ENCODE data around the gene WDR64. TPM values are rescaled to one million over a fixed set of nuclear protein-coding genes. Genes with fewer than 3 reads are reported as not detected.

WDR64 gene
- polyA plus RNA-seq, 2 of the 4 experiments (the other 2 are of a cell fraction) = not detected

DNA sequence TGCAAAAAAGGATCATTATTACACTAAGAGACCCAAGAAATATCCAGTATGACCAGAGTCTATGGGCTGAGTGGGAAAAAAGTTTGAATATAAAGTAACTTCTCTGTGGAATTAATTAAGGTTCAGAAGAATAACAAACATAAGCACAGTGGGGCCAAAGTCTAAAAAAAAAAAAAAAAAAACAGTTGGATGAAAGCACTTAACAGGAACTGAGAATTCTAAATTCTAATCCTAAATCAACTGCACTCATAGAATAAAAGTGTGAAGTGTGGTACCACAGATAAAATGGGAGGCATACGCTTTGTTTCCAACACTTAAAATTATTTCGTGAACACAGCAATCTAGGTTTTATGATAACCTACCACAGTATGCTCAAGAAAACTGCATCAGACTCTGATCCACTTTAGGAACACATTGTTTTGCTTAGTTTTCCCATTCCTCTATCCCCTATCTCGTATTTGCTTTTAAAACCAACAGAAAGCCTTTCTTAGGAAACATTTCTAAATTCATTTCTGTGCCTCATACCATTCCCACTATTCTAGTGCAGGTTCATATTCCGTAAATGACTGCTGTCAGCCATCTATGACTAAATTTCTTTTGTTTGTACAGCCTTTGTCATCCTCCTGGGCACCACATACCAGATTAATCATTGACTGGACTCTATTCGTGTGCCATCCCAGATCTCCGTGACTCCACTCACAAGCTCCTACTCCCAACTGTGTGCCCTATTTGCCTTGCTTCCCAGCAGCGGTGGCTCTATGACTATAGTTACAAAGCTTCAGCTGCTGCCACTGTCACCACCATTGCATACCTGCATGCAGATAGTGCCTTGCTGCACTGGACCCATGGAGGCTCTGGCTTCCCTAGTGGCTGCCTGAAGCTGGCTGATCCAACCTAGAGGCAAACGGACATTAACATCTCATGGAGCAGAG, 36.8 kb upstream of the WDR64 start:
- CTCF ChIA-PET = interaction anchor here (1.0 to 3.6 kb wide), 6 partner anchors 10 to 219 kb away, joined by 3 to 23 read pairs (median 4); partner anchors contain the start of gene KMO
- POLR2A ChIA-PET = interaction anchor here (1.0 to 1.6 kb wide), 4 partner anchors 10 to 83 kb away, joined by 3 to 9 read pairs (median 4); partner anchors contain the start of genes CHML, KMO and OPN3

More for the DNA sequence above, 36.8 kb upstream of the WDR64 start:
- Histone ChIP-seq H3K4me2 (peak overlapping the region; percentile 94), H3K4me1 (peaks cover 93% of the 10 kb centered on the region), H3K4me3 (0 out of 3 replicates have a peak overlapping the region, but pooled peaks have one; percentile 22), H3K9me3 (no peaks in the 10 kb centered on the region), H3K27ac (peak overlapping the region; percentile 89 to 90)
- DNase-seq (ENCODE audit: low read depth in 1 of 2, low spot score in 1 of 2) (peak; percentile 90 to 94), ATAC-seq (peak; percentile 86 to 88), FAIRE-seq (peak; percentile 84)
- 2% methylated on average over 8 of the region's 8 CpGs for WGBS (ENCODE audit: missing lambda C conversion rate)
- TF ChIP-seq ESRRA (IDR thresholded peaks at IDR 0.05; ENCODE audit: borderline replicate concordance, low read length) (no peak), ZNF302 (CRISPR knock-in tag; IDR thresholded peaks at IDR 0.05) (no peak), GATA3 (IDR thresholded peaks at IDR 0.05; ENCODE audit: borderline replicate concordance) (peak; percentile 68; the same call in 1 of the 2 replicates), JUN (IDR thresholded peaks at IDR 0.05) (peak; percentile 55 to 83; a peak in 2 of 5 replicates), FOSL2 (IDR thresholded peaks at IDR 0.05) (peak; percentile 71), FOSL2 (CRISPR knock-in tag; IDR thresholded peaks at IDR 0.05) (peak; percentile 84), CBX2 (IDR thresholded peaks at IDR 0.05; ENCODE audit: borderline replicate concordance, low read depth) (no peak), HOXA7 (CRISPR knock-in tag; IDR thresholded peaks at IDR 0.05) (no peak), TP53 (CRISPR knock-in tag; IDR thresholded peaks at IDR 0.05) (no peak), CEBPB (IDR thresholded peaks at IDR 0.05) (peak in 1 of 2 experiments; percentile 66; a peak in 2 of 4 replicates), SMC3 (IDR thresholded peaks at IDR 0.05) (peak; percentile 21; the same call in 1 of the 3 replicates), HOXB5 (CRISPR knock-in tag; IDR thresholded peaks at IDR 0.05) (no peak), HEYL (CRISPR knock-in tag; IDR thresholded peaks at IDR 0.05) (no peak), JUNB (IDR thresholded peaks at IDR 0.05) (peak; percentile 88), EP300 (IDR thresholded peaks at IDR 0.05) (peak; percentile 57 to 70; a peak in 2 of 5 replicates)
- TF ChIP-seq, protein P1, sequence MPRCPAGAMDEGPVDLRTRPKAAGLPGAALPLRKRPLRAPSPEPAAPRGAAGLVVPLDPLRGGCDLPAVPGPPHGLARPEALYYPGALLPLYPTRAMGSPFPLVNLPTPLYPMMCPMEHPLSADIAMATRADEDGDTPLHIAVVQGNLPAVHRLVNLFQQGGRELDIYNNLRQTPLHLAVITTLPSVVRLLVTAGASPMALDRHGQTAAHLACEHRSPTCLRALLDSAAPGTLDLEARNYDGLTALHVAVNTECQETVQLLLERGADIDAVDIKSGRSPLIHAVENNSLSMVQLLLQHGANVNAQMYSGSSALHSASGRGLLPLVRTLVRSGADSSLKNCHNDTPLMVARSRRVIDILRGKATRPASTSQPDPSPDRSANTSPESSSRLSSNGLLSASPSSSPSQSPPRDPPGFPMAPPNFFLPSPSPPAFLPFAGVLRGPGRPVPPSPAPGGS (IDR thresholded peaks at IDR 0.05) = peak; percentile 44; the same call in 1 of the 3 replicates
- TF ChIP-seq, protein P2, sequence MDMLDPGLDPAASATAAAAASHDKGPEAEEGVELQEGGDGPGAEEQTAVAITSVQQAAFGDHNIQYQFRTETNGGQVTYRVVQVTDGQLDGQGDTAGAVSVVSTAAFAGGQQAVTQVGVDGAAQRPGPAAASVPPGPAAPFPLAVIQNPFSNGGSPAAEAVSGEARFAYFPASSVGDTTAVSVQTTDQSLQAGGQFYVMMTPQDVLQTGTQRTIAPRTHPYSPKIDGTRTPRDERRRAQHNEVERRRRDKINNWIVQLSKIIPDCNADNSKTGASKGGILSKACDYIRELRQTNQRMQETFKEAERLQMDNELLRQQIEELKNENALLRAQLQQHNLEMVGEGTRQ (IDR thresholded peaks at IDR 0.05) = no peak
- TF ChIP-seq, protein P3, sequence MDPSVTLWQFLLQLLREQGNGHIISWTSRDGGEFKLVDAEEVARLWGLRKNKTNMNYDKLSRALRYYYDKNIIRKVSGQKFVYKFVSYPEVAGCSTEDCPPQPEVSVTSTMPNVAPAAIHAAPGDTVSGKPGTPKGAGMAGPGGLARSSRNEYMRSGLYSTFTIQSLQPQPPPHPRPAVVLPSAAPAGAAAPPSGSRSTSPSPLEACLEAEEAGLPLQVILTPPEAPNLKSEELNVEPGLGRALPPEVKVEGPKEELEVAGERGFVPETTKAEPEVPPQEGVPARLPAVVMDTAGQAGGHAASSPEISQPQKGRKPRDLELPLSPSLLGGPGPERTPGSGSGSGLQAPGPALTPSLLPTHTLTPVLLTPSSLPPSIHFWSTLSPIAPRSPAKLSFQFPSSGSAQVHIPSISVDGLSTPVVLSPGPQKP (IDR thresholded peaks at IDR 0.05; ENCODE audit: low read depth, low read length) = no peak
- TF ChIP-seq, protein P4, sequence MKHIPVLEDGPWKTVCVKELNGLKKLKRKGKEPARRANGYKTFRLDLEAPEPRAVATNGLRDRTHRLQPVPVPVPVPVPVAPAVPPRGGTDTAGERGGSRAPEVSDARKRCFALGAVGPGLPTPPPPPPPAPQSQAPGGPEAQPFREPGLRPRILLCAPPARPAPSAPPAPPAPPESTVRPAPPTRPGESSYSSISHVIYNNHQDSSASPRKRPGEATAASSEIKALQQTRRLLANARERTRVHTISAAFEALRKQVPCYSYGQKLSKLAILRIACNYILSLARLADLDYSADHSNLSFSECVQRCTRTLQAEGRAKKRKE (CRISPR knock-in tag; IDR thresholded peaks at IDR 0.05; ENCODE audit: low read depth) = no peak
- TF ChIP-seq, protein P5, sequence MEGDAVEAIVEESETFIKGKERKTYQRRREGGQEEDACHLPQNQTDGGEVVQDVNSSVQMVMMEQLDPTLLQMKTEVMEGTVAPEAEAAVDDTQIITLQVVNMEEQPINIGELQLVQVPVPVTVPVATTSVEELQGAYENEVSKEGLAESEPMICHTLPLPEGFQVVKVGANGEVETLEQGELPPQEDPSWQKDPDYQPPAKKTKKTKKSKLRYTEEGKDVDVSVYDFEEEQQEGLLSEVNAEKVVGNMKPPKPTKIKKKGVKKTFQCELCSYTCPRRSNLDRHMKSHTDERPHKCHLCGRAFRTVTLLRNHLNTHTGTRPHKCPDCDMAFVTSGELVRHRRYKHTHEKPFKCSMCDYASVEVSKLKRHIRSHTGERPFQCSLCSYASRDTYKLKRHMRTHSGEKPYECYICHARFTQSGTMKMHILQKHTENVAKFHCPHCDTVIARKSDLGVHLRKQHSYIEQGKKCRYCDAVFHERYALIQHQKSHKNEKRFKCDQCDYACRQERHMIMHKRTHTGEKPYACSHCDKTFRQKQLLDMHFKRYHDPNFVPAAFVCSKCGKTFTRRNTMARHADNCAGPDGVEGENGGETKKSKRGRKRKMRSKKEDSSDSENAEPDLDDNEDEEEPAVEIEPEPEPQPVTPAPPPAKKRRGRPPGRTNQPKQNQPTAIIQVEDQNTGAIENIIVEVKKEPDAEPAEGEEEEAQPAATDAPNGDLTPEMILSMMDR (IDR thresholded peaks at IDR 0.05) = no peak
- TF ChIP-seq, protein P6, sequence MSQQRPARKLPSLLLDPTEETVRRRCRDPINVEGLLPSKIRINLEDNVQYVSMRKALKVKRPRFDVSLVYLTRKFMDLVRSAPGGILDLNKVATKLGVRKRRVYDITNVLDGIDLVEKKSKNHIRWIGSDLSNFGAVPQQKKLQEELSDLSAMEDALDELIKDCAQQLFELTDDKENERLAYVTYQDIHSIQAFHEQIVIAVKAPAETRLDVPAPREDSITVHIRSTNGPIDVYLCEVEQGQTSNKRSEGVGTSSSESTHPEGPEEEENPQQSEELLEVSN (IDR thresholded peaks at IDR 0.05; ENCODE audit: borderline replicate concordance, low read depth) = no peak
- TF ChIP-seq, protein P7, sequence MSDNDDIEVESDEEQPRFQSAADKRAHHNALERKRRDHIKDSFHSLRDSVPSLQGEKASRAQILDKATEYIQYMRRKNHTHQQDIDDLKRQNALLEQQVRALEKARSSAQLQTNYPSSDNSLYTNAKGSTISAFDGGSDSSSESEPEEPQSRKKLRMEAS (IDR thresholded peaks at IDR 0.05) = peak; percentile 76

Data from A549 (cell line).